VCaP (cell line): ENCODE data around the gene LENEP.

Experiments
- H3K27ac ChIP-seq: fragments of 450-650 bp; 2 replicates; pipeline ENCODE4 v1.5.1; 2017
- CTCF ChIP-seq: fragments of 450-650 bp; conservative IDR thresholded peaks from 2 replicates; pipeline ENCODE4 v1.5.1; 2017; ENCODE audit warnings: mild to moderate bottlenecking, moderate library complexity

Gene LENEP

DNA sequence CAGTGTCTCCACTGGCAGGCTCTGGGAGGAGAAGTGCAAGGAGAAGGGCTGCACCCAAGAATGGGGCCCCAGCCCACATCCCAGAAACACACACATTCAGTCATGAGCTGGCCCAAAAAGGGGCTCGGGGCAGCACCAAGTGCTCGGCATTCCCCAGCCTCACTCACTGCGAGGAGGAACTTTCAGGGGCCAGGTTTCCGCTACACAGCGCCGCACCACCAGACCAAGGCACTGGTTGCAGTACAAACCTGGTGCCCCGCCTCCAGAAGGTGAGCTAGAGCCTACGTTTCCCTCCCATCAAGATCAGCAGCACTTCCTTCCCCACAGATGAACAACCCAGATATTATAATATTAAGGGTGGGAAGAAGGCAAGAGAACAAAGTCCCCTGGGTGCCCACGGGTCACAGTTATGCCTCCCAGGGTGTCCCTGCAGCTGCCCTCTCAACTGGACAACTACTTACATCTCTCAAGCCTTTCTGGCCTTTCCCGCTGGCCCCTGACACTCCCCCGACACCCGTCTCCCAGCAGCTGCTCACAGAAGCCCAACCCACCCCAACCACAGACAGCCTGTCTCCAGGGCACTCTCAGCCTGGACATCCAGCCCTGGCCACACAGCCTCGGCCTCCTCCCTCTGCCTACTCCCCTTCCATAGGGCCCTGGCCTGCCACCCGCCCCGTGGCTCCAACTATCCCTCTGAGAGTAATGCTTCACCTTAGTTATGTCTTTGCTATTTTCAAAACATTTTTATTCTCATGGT lies 41.3 kb upstream of the LENEP start:
- no peak overlapping the region for H3K27ac ChIP-seq
- TF ChIP-seq CTCF: no peak

GRCh38 chr1:154952664-154953063 lies 40.7 kb upstream of the LENEP start:
- no peak overlapping the region for H3K27ac ChIP-seq
- no peak for TF ChIP-seq CTCF

DNA sequence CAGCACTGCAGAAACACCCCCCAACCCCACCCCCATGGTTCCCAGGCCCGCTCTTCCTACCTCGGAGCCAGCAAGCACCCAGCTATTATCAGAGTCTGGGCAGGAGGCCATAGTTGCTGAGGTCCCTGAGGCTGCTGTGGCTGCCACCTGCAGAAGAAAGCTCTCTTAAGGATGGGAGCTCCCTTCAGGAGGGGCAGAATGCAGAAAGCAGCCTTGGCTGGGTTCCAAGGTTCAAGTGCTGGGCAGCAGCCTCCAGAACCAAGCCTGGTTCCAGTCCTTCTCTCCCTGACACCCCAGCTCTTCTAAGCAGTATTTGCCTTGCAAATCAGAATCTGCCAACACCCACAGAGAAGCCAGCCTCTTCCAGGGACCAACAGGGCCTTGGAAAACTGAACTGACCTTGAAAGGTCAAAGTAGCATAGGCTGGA lies 39.8 kb upstream of the LENEP start:
- no peak overlapping the region for H3K27ac ChIP-seq
- no peak for TF ChIP-seq CTCF

GRCh38 chr1:154954541-154954940 lies 38.8 kb upstream of the LENEP start:
- no peak overlapping the region for H3K27ac ChIP-seq
- TF ChIP-seq CTCF: no peak

GRCh38 chr1:154955039-154955717 lies 38.2 kb upstream of the LENEP start:
- peak overlapping the region; percentile 66 for H3K27ac ChIP-seq
- TF ChIP-seq CTCF: no peak

GRCh38 chr1:154955718-154956543 lies 37.5 kb upstream of the LENEP start, which contains the start of gene PBXIP1:
PBXIP1 (minus strand) TSS chr1:154956099; CDS start chr1:154953721, 2,378 bp downstream.
- TF ChIP-seq CTCF: peak; percentile 33
- peak within 1 kb of the TSS; percentile 66 for H3K27ac ChIP-seq

- H3K27ac ChIP-seq: peak overlapping the region; percentile 66
- TF ChIP-seq CTCF: no peak
Measured at GRCh38 chr1:154956544-154956941, 36.8 kb upstream of the LENEP start.
